Measurements from ENCODE around the gene CRAT. TPM values are rescaled to one million over a fixed set of nuclear protein-coding genes. Genes with fewer than 3 reads are reported as not detected.

Gene CRAT
- total and polyA plus RNA-seq, 2 donors from 2014 or later: 32.3 to 76.8 TPM

- no peak for FAIRE-seq
- no peak overlapping the region for H3K4me3 ChIP-seq (ENCODE audit: low read length in 3 of 3)
- TF ChIP-seq, protein P1, sequence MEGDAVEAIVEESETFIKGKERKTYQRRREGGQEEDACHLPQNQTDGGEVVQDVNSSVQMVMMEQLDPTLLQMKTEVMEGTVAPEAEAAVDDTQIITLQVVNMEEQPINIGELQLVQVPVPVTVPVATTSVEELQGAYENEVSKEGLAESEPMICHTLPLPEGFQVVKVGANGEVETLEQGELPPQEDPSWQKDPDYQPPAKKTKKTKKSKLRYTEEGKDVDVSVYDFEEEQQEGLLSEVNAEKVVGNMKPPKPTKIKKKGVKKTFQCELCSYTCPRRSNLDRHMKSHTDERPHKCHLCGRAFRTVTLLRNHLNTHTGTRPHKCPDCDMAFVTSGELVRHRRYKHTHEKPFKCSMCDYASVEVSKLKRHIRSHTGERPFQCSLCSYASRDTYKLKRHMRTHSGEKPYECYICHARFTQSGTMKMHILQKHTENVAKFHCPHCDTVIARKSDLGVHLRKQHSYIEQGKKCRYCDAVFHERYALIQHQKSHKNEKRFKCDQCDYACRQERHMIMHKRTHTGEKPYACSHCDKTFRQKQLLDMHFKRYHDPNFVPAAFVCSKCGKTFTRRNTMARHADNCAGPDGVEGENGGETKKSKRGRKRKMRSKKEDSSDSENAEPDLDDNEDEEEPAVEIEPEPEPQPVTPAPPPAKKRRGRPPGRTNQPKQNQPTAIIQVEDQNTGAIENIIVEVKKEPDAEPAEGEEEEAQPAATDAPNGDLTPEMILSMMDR (IDR thresholded peaks at IDR 0.05; ENCODE audit: borderline replicate concordance, extremely low read depth, insufficient read depth): no peak
- H3K9me3 ChIP-seq (ENCODE audit: control insufficient read depth in 2 of 3, insufficient read depth in 1 of 3, low read length in 3 of 3): no peaks in the 10 kb centered on the region
- H3K36me3 ChIP-seq (ENCODE audit: control insufficient read depth in 2 of 3, insufficient read depth in 3 of 3, low read length in 3 of 3): peaks cover 0 to 5% (median 0%) of the 10 kb centered on the region in 3 donors
- intact Hi-C loops (cut with DNase I): no loop called here
- DNase-seq: no peak
- peak overlapping the region in 1 of 3 donors; percentile 56 for H3K9ac ChIP-seq (ENCODE audit: low read length in 3 of 3)
- H3K4me1 ChIP-seq (ENCODE audit: control insufficient read depth in 2 of 3, insufficient read depth in 2 of 3, low read depth in 1 of 3, low read length in 3 of 3): peaks cover 11 to 50% (median 47%) of the 10 kb centered on the region in 3 donors
- peak overlapping the region; percentile 61 to 75 for H3K27ac ChIP-seq (ENCODE audit: low read depth in 2 of 2, low read length in 2 of 2)
- no peaks in the 10 kb centered on the region for H3K27me3 ChIP-seq (ENCODE audit: control insufficient read depth, insufficient read depth, low read length)
Measured at GRCh38 chr9:129145316-129145715, 34.7 kb upstream of the CRAT start.

- H3K9me3 ChIP-seq (ENCODE audit: control insufficient read depth in 2 of 3, insufficient read depth in 1 of 3, low read length in 3 of 3): no peaks in the 10 kb centered on the region
- TF ChIP-seq, protein P1 (IDR thresholded peaks at IDR 0.05; ENCODE audit: borderline replicate concordance, extremely low read depth, insufficient read depth): peak; percentile 83
- DNase-seq (peak; percentile 93 to 98 (median 95)), FAIRE-seq (peak; percentile 6)
- peak overlapping the region in 1 of 3 donors; percentile 52 for H3K9ac ChIP-seq (ENCODE audit: low read length in 3 of 3)
- H3K27me3 ChIP-seq (ENCODE audit: control insufficient read depth, insufficient read depth, low read length): no peaks in the 10 kb centered on the region
- peaks cover 11 to 67% (median 66%) of the 10 kb centered on the region in 3 donors for H3K4me1 ChIP-seq (ENCODE audit: control insufficient read depth in 2 of 3, insufficient read depth in 2 of 3, low read depth in 1 of 3, low read length in 3 of 3)
- intact Hi-C loops (cut with DNase I): no loop called here
- peak overlapping the region in 1 of 3 donors; percentile 39 for H3K4me3 ChIP-seq (ENCODE audit: low read length in 3 of 3)
- peaks cover 0 to 5% (median 0%) of the 10 kb centered on the region in 3 donors for H3K36me3 ChIP-seq (ENCODE audit: control insufficient read depth in 2 of 3, insufficient read depth in 3 of 3, low read length in 3 of 3)
- peak overlapping the region; percentile 99 to 100 for H3K27ac ChIP-seq (ENCODE audit: low read depth in 2 of 2, low read length in 2 of 2)
Measured at GRCh38 chr9:129143031-129143927, 32.7 kb upstream of the CRAT start.

DNA sequence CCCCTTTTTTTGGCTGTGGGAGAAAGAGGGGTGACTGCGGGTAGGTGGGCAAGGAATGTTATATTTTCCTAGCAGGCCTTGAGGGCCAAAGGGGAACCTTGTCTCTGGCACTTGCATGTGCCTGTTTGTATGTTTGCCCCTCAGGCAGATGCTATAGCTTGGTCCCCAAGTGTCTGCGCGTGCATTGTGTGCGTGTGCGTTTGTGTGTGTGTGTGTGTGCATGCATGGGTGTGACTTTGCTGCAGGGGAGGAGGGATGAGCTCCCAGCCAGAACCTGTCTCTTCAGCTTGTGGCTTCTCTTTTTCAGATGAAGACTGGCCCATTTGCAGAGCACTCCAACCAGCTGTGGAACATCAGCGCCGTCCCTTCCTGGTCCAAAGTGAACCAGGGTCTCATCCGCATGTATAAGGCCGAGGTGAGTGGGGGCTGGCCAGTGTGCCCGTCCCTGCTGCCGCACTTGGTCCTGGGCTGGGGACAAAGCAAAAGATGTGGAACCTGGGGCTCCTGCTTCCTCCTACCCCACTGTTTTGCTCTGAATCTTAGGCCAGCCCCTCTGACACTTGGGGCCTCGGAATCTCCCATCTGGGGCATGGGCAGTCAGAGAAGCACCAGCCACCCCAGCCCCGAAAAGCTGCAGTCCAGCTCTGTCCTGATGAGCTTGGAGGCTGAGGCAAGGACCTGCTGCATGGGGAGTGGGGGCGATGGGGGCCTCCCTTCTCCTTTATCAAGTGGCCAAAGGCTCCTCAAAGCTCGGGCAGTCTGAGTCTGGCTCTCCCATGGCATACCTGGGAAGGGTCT, 31.7 kb upstream of the CRAT start:
- no peak for FAIRE-seq
- peak overlapping the region; percentile 99 to 100 for H3K27ac ChIP-seq (ENCODE audit: low read depth in 2 of 2, low read length in 2 of 2)
- TF ChIP-seq, protein P1 (IDR thresholded peaks at IDR 0.05; ENCODE audit: borderline replicate concordance, extremely low read depth, insufficient read depth): no peak
- DNase-seq: peak in 1 of 5 donors; percentile 53
- intact Hi-C loops (cut with DNase I): no loop called here
- peak overlapping the region in 2 of 3 donors; percentile 35 to 52 for H3K9ac ChIP-seq (ENCODE audit: low read length in 3 of 3)
- no peaks in the 10 kb centered on the region for H3K9me3 ChIP-seq (ENCODE audit: control insufficient read depth in 2 of 3, insufficient read depth in 1 of 3, low read length in 3 of 3)
- no peaks in the 10 kb centered on the region for H3K27me3 ChIP-seq (ENCODE audit: control insufficient read depth, insufficient read depth, low read length)
- H3K4me1 ChIP-seq (ENCODE audit: control insufficient read depth in 2 of 3, insufficient read depth in 2 of 3, low read depth in 1 of 3, low read length in 3 of 3): peaks cover 11 to 77% (median 72%) of the 10 kb centered on the region in 3 donors
- H3K4me3 ChIP-seq (ENCODE audit: low read length in 3 of 3): peak overlapping the region in 2 of 3 donors; percentile 27 to 39
- H3K36me3 ChIP-seq (ENCODE audit: control insufficient read depth in 2 of 3, insufficient read depth in 3 of 3, low read length in 3 of 3): peaks cover 0 to 5% (median 0%) of the 10 kb centered on the region in 3 donors

Measured in kidney (tissue), 14 donors.